ENCODE measurements around the gene ITGA7.

- TF ChIP-seq CTCF (IDR thresholded peaks at IDR 0.05) = no peak
- TF ChIP-seq POLR2AphosphoS5 (IDR thresholded peaks at IDR 0.05; ENCODE audit: low read depth, low read length) = no peak
- TF ChIP-seq REST (IDR thresholded peaks at IDR 0.05; ENCODE audit: insufficient read depth in 1 of 2, low read depth in 2 of 2, low read length in 1 of 2) = no peak
- no peak for TF ChIP-seq SIN3A (IDR thresholded peaks at IDR 0.05; ENCODE audit: borderline replicate concordance, insufficient read depth, low read depth, low read length)
- TF ChIP-seq TCF7L2 (IDR thresholded peaks at IDR 0.05; ENCODE audit: low read depth, low read length) = no peak
Observed at GRCh38 chr12:55727643-55728185, 20.0 kb upstream of the ITGA7 start.

Data from Panc1 (cell line).